HG03095 (cell line): ENCODE measurements around the gene FKBP6.
"Not testable (repeated sequence)": the region's sequence is repeated elsewhere in the genome, so short reads cannot be mapped to it uniquely, and the experiment has no call there.

Experiments used
- ATAC-seq: cut with Tn5 transposase; IDR thresholded peaks from one replicate; pipeline ENCODE4 v1.9.1; 2021; ENCODE audit warnings: moderate library complexity; ENCODE audit not compliant: unreplicated experiment

The FKBP6 gene

DNA sequence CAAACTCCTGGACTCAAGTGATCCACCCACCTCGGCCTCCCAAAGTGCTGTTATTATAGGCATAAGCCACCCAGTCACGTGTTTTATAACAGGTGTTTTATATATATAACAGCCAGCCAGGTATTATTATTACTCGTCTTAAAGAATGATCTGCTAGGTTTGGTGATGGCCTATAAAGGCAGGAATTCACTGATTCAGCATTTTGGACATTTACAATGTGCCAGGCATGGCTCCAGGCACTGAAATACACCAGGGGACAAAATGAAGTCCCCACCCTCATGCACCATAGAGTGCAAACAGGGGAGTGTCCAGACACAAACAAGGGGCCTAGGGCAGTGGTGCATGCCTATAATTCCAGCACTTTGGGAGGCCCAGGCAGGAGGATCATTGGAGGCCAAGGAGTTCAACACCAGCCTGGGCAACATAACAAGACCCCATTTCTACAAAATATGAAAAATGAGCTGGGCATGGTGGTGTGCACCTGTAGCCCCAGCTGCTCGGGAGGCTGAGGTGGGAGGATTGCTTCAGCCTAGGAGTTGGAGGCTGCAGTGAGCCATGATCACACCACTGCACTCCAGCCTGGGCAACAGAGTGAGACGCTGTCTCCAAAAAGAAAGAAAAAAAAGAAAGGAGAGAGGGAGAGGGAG, 4.4 kb upstream of the FKBP6 start:
- ATAC-seq = not testable (repeated sequence)

GRCh38 chr7:73324081-73324845, 3.7 kb upstream of the FKBP6 start:
- not testable (repeated sequence) for ATAC-seq

DNA sequence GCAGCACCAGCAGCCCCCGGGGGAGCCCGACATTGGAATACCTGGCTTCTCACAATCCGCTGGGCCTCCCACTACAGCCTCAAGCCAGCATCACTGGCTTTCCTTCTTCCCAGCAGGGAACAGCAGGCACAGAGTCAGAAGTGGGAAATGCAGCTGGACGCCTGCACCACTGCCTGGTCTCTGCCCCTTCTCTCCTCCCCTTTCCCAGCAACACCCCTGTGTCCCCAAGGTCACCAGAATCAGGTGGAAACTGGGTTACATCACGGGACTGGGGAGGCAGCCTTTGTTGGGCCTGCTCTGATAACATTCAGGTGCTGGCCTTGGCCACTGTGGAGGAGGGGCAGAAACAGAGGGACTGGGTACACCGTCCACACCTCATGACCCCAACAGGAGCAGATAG, 2.5 kb upstream of the FKBP6 start:
- not testable (repeated sequence) for ATAC-seq

GRCh38 chr7:73327449-73327848, 512 bp upstream of the FKBP6 start:
- ATAC-seq = not testable (repeated sequence)

GRCh38 chr7:73328696-73329095, 735 bp downstream of the FKBP6 start:
- no peak for ATAC-seq

GRCh38 chr7:73329861-73330581, 2.1 kb downstream of the FKBP6 start:
- ATAC-seq = no peak

- no peak for ATAC-seq
Observed at GRCh38 chr7:73330772-73331171, 2.8 kb downstream of the FKBP6 start.

DNA sequence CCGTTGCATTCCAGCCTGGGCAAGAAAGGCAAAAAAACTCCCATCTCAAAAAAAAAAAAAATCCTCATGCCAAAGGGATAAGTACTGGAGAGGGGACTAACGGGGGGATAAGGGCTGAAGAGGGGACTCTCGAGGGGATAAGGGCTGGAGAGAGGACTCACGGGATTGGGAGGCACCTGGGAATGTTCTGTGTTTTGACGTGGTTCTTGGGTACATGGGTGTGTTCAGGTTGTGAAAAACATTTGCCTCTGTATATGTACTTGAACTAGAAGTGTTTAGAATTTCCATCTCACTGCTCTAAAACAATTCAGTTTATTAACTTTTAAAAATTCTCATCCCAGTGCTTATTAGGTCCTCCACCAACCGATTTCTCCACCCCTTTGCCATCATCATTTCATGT, 4.5 kb downstream of the FKBP6 start:
- ATAC-seq = no peak

- ATAC-seq = no peak
Observed at GRCh38 chr7:73338321-73338720, 10.4 kb downstream of the FKBP6 start.

DNA sequence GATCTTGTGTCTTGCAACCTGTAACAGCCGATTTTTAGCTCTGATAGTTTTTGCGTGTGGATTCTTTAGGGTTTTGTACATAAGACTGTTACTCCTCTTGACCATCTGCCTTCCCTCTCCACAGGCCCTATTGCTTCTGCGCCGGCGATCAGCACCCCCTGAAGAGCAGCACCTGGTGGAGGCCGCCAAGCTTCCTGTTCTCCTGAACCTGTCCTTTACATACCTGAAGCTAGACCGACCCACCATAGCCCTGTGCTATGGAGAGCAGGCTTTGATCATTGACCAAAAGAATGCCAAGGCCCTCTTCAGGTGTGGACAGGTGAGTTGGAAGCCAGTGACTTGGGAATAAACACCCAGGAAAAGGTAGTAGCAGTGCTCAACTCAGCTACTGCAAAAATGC, 12.6 kb downstream of the FKBP6 start:
- no peak for ATAC-seq

GRCh38 chr7:73341877-73342276, 13.9 kb downstream of the FKBP6 start:
- ATAC-seq = no peak

DNA sequence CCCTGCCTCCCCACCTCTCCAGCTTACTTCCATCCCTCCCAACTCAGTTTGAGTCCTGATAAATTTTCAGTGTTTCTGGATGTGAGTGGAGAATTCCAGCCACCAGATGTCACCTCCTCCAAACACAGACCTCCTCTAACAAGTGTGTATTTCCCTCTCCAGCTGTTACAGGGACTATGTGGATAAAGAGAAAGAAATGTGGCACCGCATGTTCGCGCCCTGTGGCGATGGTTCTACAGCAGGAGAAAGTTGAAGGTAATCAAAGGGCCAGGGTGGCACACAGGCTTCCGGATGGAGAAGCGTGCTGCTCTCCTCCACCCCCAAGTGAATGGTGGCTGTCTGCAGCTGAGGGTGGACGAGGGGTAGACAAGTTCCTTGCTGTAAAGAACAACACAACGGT, 14.7 kb downstream of the FKBP6 start:
- no peak for ATAC-seq

DNA sequence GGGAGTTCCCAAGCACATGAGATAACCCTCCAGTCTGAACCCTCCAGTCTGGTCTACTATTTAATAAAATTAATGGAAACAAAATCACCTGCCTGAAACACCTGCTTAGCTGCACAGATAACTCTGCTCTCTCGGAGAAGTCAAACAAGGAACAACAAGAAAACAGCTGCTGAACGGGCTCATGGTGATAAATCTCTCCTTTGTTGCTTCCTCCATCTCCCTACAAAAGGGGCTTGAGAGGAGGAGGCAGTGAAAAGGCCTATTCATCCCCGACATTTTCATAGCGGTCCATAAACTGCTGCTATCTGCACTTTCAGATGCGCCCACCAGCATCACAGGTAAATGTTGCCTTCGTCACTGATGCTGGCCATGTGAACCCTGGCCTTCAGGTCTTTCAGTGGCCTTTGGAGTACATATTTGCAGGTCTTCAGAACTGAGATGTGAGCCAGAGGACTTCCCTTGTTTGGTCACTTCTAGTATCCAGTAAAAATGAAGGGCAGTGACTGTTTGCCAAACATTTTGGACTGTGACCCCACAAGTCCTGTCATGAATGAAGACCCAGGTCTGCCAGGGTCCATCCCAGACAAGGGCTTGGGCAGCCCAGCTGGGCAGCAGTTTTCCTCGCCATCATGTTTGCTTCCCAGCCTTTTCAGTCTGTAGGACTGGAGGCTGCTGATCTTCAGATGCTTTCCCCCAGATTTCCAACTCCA, 15.9 kb downstream of the FKBP6 start:
- no peak for ATAC-seq

DNA sequence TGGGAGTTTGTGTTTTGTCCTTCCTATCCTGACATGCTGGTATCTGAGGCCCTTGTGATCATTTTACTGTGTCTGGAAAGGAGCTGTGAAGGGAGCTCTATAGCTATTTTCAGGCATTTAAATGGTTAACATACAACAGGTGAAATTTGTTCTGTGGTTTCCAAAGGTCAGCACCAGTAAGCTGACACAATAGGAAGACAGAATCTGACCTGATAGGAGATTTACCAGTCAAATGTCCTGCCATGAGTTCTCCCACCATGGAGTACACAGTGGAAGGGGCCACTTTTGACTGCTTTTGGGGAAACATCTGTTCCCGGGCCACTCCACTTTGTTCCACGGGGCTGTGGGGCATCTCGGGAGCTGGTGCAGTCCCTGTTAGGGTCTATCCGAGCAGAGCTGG, 17.6 kb downstream of the FKBP6 start:
- ATAC-seq = no peak

DNA sequence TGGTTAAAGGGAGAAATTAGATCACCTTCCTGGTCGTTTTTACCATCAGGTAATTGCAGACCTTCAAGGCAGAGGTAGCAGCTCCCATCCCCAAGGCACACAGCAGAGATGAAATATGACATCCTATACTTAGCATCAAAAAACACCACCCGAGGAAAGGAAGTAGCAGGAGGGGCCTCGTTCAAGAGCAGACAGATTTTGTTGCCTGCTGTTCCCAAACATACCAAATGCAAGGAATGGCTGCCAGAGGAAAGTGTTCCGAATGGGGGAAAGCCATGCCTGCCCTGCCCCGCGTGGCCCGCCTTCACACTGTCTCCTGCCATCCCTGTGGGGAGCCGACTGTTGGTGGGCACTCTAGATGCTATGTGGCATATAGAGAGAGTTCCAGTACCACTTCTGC, 18.0 kb downstream of the FKBP6 start:
- ATAC-seq = no peak

- no peak for ATAC-seq
Observed at GRCh38 chr7:73349763-73350162, 21.8 kb downstream of the FKBP6 start.

- no peak for ATAC-seq
Observed at GRCh38 chr7:73350306-73351068, 22.5 kb downstream of the FKBP6 start.

DNA sequence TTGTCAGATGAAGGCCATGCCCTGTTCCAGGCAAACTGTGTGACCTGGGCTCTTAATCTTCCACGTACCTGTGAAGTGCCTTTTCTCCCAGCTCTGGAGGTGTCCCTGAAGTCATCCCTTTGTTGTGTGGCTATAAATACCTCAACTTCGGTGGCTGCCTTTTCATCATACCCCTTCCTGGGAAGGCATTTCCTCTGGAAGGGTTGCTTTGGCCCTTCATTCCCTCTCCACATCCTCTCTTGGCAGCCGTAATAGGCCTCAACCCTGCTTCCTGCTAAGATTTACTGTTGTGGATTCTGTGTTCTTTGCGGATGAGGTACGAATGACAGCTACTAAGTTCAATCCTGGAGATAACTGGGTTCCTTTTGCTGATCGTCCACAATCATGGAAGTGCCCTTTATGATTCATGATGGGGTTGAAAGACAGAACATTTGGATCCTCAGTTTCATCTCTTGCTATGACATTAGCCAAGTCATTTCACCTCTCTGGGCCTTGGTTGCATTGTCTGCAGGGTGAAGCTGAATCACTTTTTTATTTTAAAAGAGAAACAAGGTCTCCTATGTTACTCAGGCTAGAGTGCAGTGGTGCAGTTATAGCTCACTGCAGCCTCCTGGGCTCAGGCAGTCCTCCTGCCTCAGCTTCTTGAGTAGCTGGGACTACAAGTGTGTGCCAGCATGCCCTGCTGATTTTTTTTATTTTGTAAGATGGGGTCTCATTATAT, 23.6 kb downstream of the FKBP6 start:
- ATAC-seq = no peak

DNA sequence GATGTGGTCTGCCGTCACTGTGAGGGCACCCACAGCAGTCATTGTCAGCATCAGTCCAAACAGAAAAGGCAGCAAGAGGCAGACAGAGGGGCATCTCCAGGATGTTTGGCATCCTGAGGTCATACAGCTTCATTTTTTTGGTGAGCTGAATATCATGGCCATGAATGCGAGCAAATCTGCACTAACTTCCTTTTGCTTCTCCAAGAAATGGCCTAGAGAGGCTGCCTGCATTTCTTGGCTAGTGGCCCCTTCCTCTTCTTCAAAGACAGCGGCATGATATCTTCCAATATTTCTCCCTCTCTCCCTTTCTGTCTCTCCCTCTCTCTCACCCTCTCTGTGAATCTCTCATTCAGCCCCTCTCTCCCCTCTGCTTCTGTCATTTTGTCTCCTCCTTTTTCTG, 24.8 kb downstream of the FKBP6 start:
- no peak for ATAC-seq

DNA sequence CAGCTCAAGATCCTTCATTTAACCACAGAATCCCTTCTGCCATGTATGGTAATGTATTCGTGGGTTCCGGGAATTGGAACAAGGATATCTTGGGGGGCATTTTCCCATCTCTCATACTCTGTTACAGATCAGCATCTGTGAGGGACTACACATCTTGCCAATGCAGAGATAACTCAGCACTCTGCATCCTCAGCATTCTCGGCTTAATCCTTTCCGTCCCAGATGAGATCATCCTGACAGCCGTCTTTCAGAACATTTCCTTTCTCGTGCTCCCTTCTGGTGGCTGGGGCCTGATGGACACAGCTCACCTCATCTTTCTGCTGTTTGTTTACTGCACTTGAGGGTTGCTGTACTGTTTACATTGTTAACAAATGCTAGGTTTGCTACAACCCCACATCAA, 25.3 kb downstream of the FKBP6 start:
- no peak for ATAC-seq
